Suprapubic skin (tissue), 4 donors: ENCODE data around the gene MANEAL. TPM values are rescaled to one million over a fixed set of nuclear protein-coding genes. Genes with fewer than 3 reads are reported as not detected.

Experiments used
- DNase-seq, 2 donors: peaks; one replicate each; pipeline ENCODE4 v3.0.0-alpha.2; 2019; ENCODE audit warnings: low spot score in 2 of 2
- H3K27ac ChIP-seq: fragments of 200-600 bp; sonication (generic); one replicate; pipeline ENCODE4 v1.5.1; 2019
- H3K27me3 ChIP-seq: fragments of 200-600 bp; sonication (generic); one replicate; pipeline ENCODE4 v1.5.1; 2019
- H3K36me3 ChIP-seq: fragments of 200-600 bp; sonication (generic); one replicate; pipeline ENCODE4 v1.5.1; 2019
- H3K4me1 ChIP-seq: fragments of 200-600 bp; sonication (generic); one replicate; pipeline ENCODE4 v1.5.1; 2019
- H3K4me3 ChIP-seq: fragments of 200-600 bp; sonication (generic); one replicate; pipeline ENCODE4 v1.5.1; 2019; ENCODE audit warnings: mild to moderate bottlenecking
- H3K9me3 ChIP-seq: fragments of 200-600 bp; sonication (generic); one replicate; pipeline ENCODE4 v1.5.1; 2019
- CTCF ChIP-seq, 2 donors: fragments of 200-600 bp in 1 of 2; fragments of 450-650 bp in 1 of 2; sonication (generic) in 1 of 2; IDR thresholded peaks; one replicate each; pipeline ENCODE4 v1.5.1; 2016 to 2019; ENCODE audit warnings: antibody characterized with exemption in 2 of 2, mild to moderate bottlenecking in 1 of 2, moderate library complexity in 1 of 2
- EP300 ChIP-seq: sonication (generic); formaldehyde crosslinking; IDR thresholded peaks from one replicate; pipeline ENCODE4 v1.6.1; 2017; ENCODE audit warnings: antibody characterized with exemption
- POLR2A ChIP-seq, 2 donors: fragments of 450-650 bp; IDR thresholded peaks; one replicate each; pipeline ENCODE4 v1.6.1; 2017; ENCODE audit warnings: antibody characterized with exemption in 2 of 2, mild to moderate bottlenecking in 2 of 2, moderate library complexity in 2 of 2
- POLR2AphosphoS5 ChIP-seq, 3 donors: sonication (generic); formaldehyde crosslinking; IDR thresholded peaks; one replicate each; pipeline ENCODE4 v1.6.1; 2017; ENCODE audit warnings: antibody characterized with exemption in 3 of 3
- WGBS: methylation state at CpG from one replicate; pipeline ENCODE4 v1.1.5; 2018; 5-methylcytosine and 5-hydroxymethylcytosine counted together
- total RNA-seq, 4 donors: library from RNA; depleted of rRNA; stranded (reverse); fragments of >200 nt; gene quantifications; one replicate each; pipeline ENCODE4 v1.1.0, GENCODE V29; 2016

MANEAL gene
- total RNA-seq, 4 donors from 2014 or later = 6.7 to 9.2 (median 7.5) TPM

- Histone ChIP-seq H3K9me3 (no peaks in the 10 kb centered on the region), H3K36me3 (no peaks in the 10 kb centered on the region), H3K4me3 (no peak overlapping the region), H3K27ac (no peak overlapping the region), H3K4me1 (peaks cover 10% of the 10 kb centered on the region), H3K27me3 (peaks cover 100% of the 10 kb centered on the region)
- DNase-seq = no peak
- WGBS = 81% methylated on average over 2 of the region's 2 CpGs
- TF ChIP-seq EP300 (no peak), POLR2AphosphoS5 (IDR thresholded peaks at IDR 0.05) (no peak), POLR2A (IDR thresholded peaks at IDR 0.05) (no peak), CTCF (IDR thresholded peaks at IDR 0.05) (no peak)
Measured at GRCh38 chr1:37762516-37762915, 31.1 kb upstream of the MANEAL start.

- TF ChIP-seq POLR2AphosphoS5 (IDR thresholded peaks at IDR 0.05) (no peak), CTCF (IDR thresholded peaks at IDR 0.05) (no peak), POLR2A (IDR thresholded peaks at IDR 0.05) (no peak), EP300 (no peak)
- no peaks in the 10 kb centered on the region for H3K36me3 ChIP-seq
- H3K4me3 ChIP-seq = no peak overlapping the region
- 23% methylated on average over 25 of the region's 25 CpGs for WGBS
- peak in 1 of 2 donors; percentile 57 for DNase-seq
- no peaks in the 10 kb centered on the region for H3K9me3 ChIP-seq
- peaks cover 97% of the 10 kb centered on the region for H3K27me3 ChIP-seq
- H3K27ac ChIP-seq = no peak overlapping the region
- peaks cover 10% of the 10 kb centered on the region for H3K4me1 ChIP-seq
Measured at GRCh38 chr1:37763791-37764413, 29.7 kb upstream of the MANEAL start.

- H3K27me3 ChIP-seq = peaks cover 92% of the 10 kb centered on the region
- H3K27ac ChIP-seq = no peak overlapping the region
- no peak overlapping the region for H3K4me3 ChIP-seq
- peaks cover 10% of the 10 kb centered on the region for H3K4me1 ChIP-seq
- no peaks in the 10 kb centered on the region for H3K9me3 ChIP-seq
- DNase-seq = no peak
- 8% methylated on average over 29 of the region's 29 CpGs for WGBS
- TF ChIP-seq POLR2A (IDR thresholded peaks at IDR 0.05) (no peak), CTCF (IDR thresholded peaks at IDR 0.05) (no peak), POLR2AphosphoS5 (IDR thresholded peaks at IDR 0.05) (no peak), EP300 (no peak)
- H3K36me3 ChIP-seq = no peaks in the 10 kb centered on the region
Measured at GRCh38 chr1:37764414-37764825, 29.2 kb upstream of the MANEAL start.

- Histone ChIP-seq H3K4me3 (no peak within 1 kb of the TSS), H3K27ac (no peak within 1 kb of the TSS), H3K9me3 (no peaks in the 10 kb centered on the region), H3K4me1 (peaks cover 10% of the 10 kb centered on the region), H3K36me3 (no peaks in the 10 kb centered on the region), H3K27me3 (peaks cover 90% of the 10 kb centered on the region)
- DNase-seq = no peak
- WGBS = 5% methylated on average over 18 of the region's 33 CpGs
- TF ChIP-seq CTCF (IDR thresholded peaks at IDR 0.05) (no peak), POLR2A (IDR thresholded peaks at IDR 0.05) (no peak), EP300 (no peak), POLR2AphosphoS5 (IDR thresholded peaks at IDR 0.05) (no peak)
Measured at GRCh38 chr1:37764888-37765441, 28.7 kb upstream of the MANEAL start, which contains the start of gene EPHA10. Gene EPHA10 (minus strand): TSS chr1:37765120. CDS start chr1:37765066, 54 bp downstream.

- no peak for TF ChIP-seq POLR2A (IDR thresholded peaks at IDR 0.05)
- no peak for TF ChIP-seq POLR2AphosphoS5 (IDR thresholded peaks at IDR 0.05)
- TF ChIP-seq CTCF (IDR thresholded peaks at IDR 0.05) = no peak
- TF ChIP-seq EP300 = no peak
- Histone ChIP-seq H3K36me3 (no peaks in the 10 kb centered on the region), H3K9me3 (no peaks in the 10 kb centered on the region), H3K27me3 (peaks cover 84% of the 10 kb centered on the region), H3K27ac (no peak overlapping the region), H3K4me3 (no peak overlapping the region), H3K4me1 (peaks cover 10% of the 10 kb centered on the region)
- peak in 1 of 2 donors; percentile 55 for DNase-seq
- 10% methylated on average over 21 of the region's 27 CpGs for WGBS
Measured at GRCh38 chr1:37765916-37766664, 27.6 kb upstream of the MANEAL start.
